Measurements from ENCODE around the gene SP5. TPM values are rescaled to one million over a fixed set of nuclear protein-coding genes. Genes with fewer than 3 reads are reported as not detected.
A peak's percentile ranks its signal among the peaks of the same experiment; 100 is the strongest.

The SP5 gene
- total RNA-seq, 4 donors from 2014 or later, result 0.32 to 0.63 TPM; not detected in 2

DNA sequence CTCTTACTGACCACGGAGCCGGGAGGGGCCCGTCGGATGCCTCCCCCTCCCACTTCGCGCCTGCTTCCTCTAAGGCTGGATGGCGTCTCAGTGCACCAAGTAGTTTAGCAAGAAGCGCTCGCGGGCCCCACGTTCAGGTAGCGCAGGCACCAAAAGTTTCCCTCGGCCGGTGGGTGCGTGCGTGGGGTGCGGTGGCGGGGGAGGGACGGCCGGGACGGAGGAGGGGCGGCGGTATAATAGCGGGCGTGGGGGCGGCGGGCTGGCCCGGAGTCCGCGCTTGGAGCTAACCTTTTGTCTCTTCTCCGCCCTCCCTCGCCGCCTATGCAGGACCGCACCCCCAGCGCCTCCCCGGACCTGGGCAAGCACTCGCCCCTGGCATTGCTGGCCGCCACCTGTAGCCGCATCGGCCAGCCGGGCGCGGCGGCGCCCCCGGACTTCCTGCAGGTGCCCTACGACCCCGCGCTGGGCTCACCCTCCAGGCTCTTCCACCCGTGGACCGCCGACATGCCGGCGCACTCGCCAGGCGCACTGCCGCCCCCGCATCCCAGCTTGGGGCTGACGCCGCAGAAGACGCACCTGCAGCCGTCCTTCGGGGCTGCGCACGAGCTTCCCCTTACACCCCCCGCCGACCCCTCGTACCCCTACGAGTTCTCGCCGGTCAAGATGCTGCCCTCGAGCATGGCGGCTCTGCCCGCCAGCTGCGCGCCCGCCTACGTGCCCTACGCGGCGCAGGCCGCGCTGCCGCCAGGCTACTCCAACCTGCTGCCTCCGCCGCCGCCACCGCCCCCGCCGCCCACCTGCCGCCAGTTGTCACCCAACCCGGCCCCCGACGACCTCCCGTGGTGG lies 1.0 kb downstream of the SP5 start:
- peaks cover 11 to 92% (median 57%) of the 10 kb centered on the region in 4 donors for H3K27me3 ChIP-seq

DNA sequence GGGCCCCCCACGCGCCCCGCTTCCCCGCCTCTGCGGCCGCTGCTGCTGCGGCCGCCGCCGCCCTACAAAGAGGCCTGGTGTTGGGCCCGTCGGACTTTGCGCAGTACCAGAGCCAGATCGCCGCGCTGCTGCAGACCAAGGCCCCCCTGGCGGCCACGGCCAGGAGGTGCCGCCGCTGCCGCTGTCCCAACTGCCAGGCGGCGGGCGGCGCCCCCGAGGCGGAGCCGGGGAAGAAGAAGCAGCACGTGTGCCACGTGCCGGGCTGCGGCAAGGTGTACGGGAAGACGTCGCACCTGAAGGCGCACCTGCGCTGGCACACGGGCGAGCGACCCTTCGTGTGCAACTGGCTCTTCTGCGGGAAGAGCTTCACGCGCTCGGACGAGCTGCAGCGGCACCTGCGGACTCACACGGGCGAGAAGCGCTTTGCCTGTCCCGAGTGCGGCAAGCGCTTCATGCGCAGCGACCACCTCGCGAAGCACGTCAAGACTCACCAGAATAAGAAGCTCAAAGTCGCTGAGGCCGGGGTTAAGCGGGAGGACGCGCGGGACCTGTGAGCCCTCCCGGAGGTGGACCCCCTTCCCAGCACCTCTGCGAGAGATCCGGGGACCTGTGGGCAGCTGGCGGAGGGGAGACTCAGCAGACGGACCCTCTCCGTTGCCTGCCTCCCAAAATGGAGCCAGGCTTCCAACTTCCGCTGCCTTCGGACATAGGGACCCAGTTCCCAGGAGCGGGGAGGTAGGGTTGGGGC lies 1.9 kb downstream of the SP5 start:
- Histone ChIP-seq H3K36me3 (no peaks in the 10 kb centered on the region), H3K27me3 (peaks cover 11 to 84% (median 56%) of the 10 kb centered on the region in 4 donors), H3K4me3 (peak overlapping the region; percentile 50 to 67 (median 54)), H3K4me1 (peaks cover 36 to 50% (median 49%) of the 10 kb centered on the region in 4 donors), H3K27ac (replicated peaks in 1 of 4) (no peak overlapping the region), H3K9me3 (no peaks in the 10 kb centered on the region)
- DNase-seq (ENCODE audit: extremely low spot score), result peak; percentile 86
- no CpG with 5 or more reads among the region's 74 CpGs for WGBS
- TF ChIP-seq POLR2AphosphoS5 (IDR thresholded peaks at IDR 0.05) (peak in 1 of 2 donors; percentile 11), POLR2A (IDR thresholded peaks at IDR 0.05; ENCODE audit: low read depth) (no peak)
- TF ChIP-seq, protein P1, sequence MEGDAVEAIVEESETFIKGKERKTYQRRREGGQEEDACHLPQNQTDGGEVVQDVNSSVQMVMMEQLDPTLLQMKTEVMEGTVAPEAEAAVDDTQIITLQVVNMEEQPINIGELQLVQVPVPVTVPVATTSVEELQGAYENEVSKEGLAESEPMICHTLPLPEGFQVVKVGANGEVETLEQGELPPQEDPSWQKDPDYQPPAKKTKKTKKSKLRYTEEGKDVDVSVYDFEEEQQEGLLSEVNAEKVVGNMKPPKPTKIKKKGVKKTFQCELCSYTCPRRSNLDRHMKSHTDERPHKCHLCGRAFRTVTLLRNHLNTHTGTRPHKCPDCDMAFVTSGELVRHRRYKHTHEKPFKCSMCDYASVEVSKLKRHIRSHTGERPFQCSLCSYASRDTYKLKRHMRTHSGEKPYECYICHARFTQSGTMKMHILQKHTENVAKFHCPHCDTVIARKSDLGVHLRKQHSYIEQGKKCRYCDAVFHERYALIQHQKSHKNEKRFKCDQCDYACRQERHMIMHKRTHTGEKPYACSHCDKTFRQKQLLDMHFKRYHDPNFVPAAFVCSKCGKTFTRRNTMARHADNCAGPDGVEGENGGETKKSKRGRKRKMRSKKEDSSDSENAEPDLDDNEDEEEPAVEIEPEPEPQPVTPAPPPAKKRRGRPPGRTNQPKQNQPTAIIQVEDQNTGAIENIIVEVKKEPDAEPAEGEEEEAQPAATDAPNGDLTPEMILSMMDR (IDR thresholded peaks at IDR 0.05), result peak; percentile 39 to 70 (median 51)
- intact Hi-C loops (cut with DNase I), result loop anchor here (5.0 to 10.0 kb wide), 3 partner anchors 95 to 305 kb away; no protein-coding TSS in a partner anchor

More for the DNA sequence above, 1.0 kb downstream of the SP5 start:
- TF ChIP-seq POLR2AphosphoS5 (IDR thresholded peaks at IDR 0.05), result no peak
- no peak for TF ChIP-seq EP300 (IDR thresholded peaks at IDR 0.05)
- no peak for TF ChIP-seq POLR2A (IDR thresholded peaks at IDR 0.05; ENCODE audit: low read depth)
- TF ChIP-seq, protein P1 (IDR thresholded peaks at IDR 0.05), result no peak
- H3K36me3 ChIP-seq, result no peaks in the 10 kb centered on the region
- H3K9me3 ChIP-seq, result no peaks in the 10 kb centered on the region
- 3% methylated on average over 40 of the region's 95 CpGs for WGBS
- intact Hi-C loops (cut with DNase I), result loop anchor here (5.0 to 10.0 kb wide), 3 partner anchors 96 to 304 kb away; no protein-coding TSS in a partner anchor
- peaks cover 36 to 55% (median 53%) of the 10 kb centered on the region in 4 donors for H3K4me1 ChIP-seq
- DNase-seq (ENCODE audit: extremely low spot score), result peak; percentile 72
- H3K4me3 ChIP-seq, result peak overlapping the region; percentile 50 to 67 (median 54)
- H3K27ac ChIP-seq (replicated peaks in 1 of 4), result peak overlapping the region in 1 of 4 donors; percentile 27

DNA sequence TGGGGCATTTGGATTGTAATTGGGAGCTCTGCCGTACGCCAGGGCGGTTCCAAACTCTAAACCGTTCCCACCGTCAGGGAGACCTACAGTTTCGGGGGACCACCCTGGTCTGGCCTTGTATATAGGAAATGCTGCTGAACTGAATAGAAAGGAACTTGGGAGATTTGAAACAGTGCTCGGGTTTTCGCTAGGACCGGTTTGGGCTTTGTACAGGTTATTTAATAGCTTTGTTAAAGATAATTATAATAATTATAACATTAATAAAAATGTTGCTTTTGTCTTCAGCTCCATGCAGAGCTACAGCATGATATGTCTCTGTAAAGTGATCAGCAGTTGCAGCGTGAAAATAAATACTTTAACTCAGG lies 2.4 kb downstream of the SP5 start:
- Histone ChIP-seq H3K9me3 (no peaks in the 10 kb centered on the region), H3K4me1 (peaks cover 36 to 48% (median 47%) of the 10 kb centered on the region in 4 donors), H3K36me3 (no peaks in the 10 kb centered on the region), H3K4me3 (peak overlapping the region; percentile 50 to 67 (median 54)), H3K27me3 (peaks cover 11 to 79% (median 53%) of the 10 kb centered on the region in 4 donors), H3K27ac (replicated peaks in 1 of 4) (no peak overlapping the region)
- DNase-seq (ENCODE audit: extremely low spot score), result peak; percentile 45
- TF ChIP-seq EP300 (IDR thresholded peaks at IDR 0.05) (no peak), POLR2AphosphoS5 (IDR thresholded peaks at IDR 0.05) (no peak), POLR2A (IDR thresholded peaks at IDR 0.05; ENCODE audit: low read depth) (no peak)
- TF ChIP-seq, protein P1 (IDR thresholded peaks at IDR 0.05), result no peak
- intact Hi-C loops (cut with DNase I), result loop anchor here (5.0 to 10.0 kb wide), 3 partner anchors 95 to 305 kb away; no protein-coding TSS in a partner anchor
- 35% methylated on average over 5 of the region's 10 CpGs for WGBS

DNA sequence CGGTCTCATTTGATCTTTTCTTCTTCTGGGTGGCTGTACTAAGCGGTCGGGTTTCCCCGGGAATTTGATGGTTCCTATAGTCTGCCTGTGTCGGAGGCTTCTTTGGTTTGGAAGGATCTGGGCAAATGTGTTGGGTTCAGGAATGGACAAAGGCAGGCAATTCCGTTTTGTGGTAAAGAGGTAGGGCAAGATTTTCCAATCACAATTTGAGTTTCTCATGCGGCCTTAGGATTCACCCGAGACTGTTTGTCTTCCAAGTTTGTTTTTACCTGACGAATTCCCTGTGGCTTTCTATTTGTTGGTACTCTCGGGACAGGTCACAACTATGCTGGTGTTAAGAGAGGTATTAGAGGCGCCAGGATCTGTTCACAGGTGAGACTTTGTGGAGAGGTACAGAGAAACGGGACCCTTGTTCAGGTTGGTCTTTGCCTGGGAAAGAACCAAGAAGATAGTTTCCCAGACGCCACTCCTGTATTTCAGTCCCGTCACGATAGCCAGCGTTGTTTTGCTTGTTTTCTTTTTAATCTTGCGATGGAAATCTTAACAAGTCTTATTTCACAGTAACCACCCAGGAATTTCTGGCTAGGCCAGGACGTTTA lies 3.0 kb downstream of the SP5 start:
- 34% methylated on average over 17 of the region's 18 CpGs for WGBS
- H3K27ac ChIP-seq (replicated peaks in 1 of 4), result no peak overlapping the region
- H3K9me3 ChIP-seq, result no peaks in the 10 kb centered on the region
- peaks cover 36 to 46% (median 45%) of the 10 kb centered on the region in 4 donors for H3K4me1 ChIP-seq
- intact Hi-C loops (cut with DNase I), result loop anchor here (5.0 to 10.0 kb wide), 3 partner anchors 94 to 306 kb away; no protein-coding TSS in a partner anchor
- H3K27me3 ChIP-seq, result peaks cover 11 to 74% (median 48%) of the 10 kb centered on the region in 4 donors
- H3K36me3 ChIP-seq, result no peaks in the 10 kb centered on the region
- TF ChIP-seq POLR2AphosphoS5 (IDR thresholded peaks at IDR 0.05) (no peak), POLR2A (IDR thresholded peaks at IDR 0.05; ENCODE audit: low read depth) (no peak), EP300 (IDR thresholded peaks at IDR 0.05) (no peak)
- TF ChIP-seq, protein P1 (IDR thresholded peaks at IDR 0.05), result no peak
- no peak overlapping the region for H3K4me3 ChIP-seq
- peak; percentile 47 for DNase-seq (ENCODE audit: extremely low spot score)

Data from esophagus muscularis mucosa (tissue), 4 donors.